Endothelial cell (in vitro differentiated cells): ENCODE results near the gene THBS1. TPM values are rescaled to one million over a fixed set of nuclear protein-coding genes. Genes with fewer than 3 reads are reported as not detected.

ENCODE experiments used
- DNase-seq: peaks from one replicate; pipeline ENCODE4 v3.0.0; 2021; ENCODE audit warnings: low spot score
- H3K27ac Mint-ChIP-seq: one replicate; pipeline ENCODE4 v1.8.0; 2021; ENCODE audit warnings: mixed read lengths, inconsistent platforms; ENCODE audit not compliant: unreplicated experiment
- H3K27me3 Mint-ChIP-seq: one replicate; pipeline ENCODE4 v1.8.0; 2021; ENCODE audit warnings: mild to moderate bottlenecking, moderate library complexity, mixed read lengths, inconsistent platforms; ENCODE audit not compliant: unreplicated experiment
- H3K36me3 Mint-ChIP-seq: one replicate; pipeline ENCODE4 v1.8.0; 2021; ENCODE audit warnings: mild to moderate bottlenecking, low read depth, mixed read lengths, inconsistent platforms; ENCODE audit not compliant: unreplicated experiment
- H3K4me1 Mint-ChIP-seq: one replicate; pipeline ENCODE4 v1.8.0; 2021; ENCODE audit warnings: mild to moderate bottlenecking, mixed read lengths, inconsistent platforms; ENCODE audit not compliant: unreplicated experiment
- H3K4me3 Mint-ChIP-seq: one replicate; pipeline ENCODE4 v1.8.0; 2021; ENCODE audit warnings: mild to moderate bottlenecking, mixed read lengths, inconsistent platforms; ENCODE audit not compliant: unreplicated experiment
- H3K9me3 Mint-ChIP-seq: one replicate; pipeline ENCODE4 v1.8.0; 2021; ENCODE audit warnings: mixed read lengths, inconsistent platforms; ENCODE audit not compliant: unreplicated experiment
- total RNA-seq: library from RNA; stranded (reverse); fragmentation: NEBNext Ultra II Directional; extraction: Animal tissue kit (Norgen Biotek cat#: 25700); gene quantifications from one replicate; pipeline ENCODE4 v1.2.1, GENCODE V29; 2021; ENCODE audit not compliant: unreplicated experiment
- TF ChIP-seq, protein P1 (sequence below): fragments of 200-600 bp; sonication (generic); IDR thresholded peaks from one replicate; pipeline ENCODE4 v1.5.0; 2021; ENCODE audit warnings: antibody characterized with exemption; ENCODE audit not compliant: unreplicated experiment

Gene THBS1
- total RNA-seq, 1 donor from 2014 or later: 8.2 TPM

DNA sequence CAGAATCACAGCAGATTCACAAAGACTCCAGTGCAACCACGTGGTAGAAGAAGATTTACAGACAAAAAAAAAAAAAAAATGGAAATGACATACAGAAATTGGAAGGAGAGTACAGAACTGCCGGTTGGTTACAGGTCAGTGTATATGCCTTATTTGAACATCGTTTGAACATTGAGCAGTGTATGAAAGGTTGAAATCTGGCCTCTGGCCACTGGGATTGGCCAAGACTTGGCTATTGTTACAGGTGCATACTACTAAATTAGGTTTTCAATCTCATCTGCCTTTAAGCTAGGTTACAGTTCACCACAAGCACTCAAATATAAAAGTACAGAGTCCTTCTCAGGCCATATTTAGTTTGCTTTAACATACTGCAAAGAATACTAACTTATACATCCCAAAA is 59.8 kb downstream of the THBS1 start:
- Mint-ChIP-seq H3K9me3 (no peaks in the 10 kb centered on the region), H3K4me3 (no peak overlapping the region), H3K27ac (no peak overlapping the region), H3K4me1 (no peaks in the 10 kb centered on the region), H3K36me3 (no peaks in the 10 kb centered on the region), H3K27me3 (no peaks in the 10 kb centered on the region)
- DNase-seq: no peak
- TF ChIP-seq, protein P1, sequence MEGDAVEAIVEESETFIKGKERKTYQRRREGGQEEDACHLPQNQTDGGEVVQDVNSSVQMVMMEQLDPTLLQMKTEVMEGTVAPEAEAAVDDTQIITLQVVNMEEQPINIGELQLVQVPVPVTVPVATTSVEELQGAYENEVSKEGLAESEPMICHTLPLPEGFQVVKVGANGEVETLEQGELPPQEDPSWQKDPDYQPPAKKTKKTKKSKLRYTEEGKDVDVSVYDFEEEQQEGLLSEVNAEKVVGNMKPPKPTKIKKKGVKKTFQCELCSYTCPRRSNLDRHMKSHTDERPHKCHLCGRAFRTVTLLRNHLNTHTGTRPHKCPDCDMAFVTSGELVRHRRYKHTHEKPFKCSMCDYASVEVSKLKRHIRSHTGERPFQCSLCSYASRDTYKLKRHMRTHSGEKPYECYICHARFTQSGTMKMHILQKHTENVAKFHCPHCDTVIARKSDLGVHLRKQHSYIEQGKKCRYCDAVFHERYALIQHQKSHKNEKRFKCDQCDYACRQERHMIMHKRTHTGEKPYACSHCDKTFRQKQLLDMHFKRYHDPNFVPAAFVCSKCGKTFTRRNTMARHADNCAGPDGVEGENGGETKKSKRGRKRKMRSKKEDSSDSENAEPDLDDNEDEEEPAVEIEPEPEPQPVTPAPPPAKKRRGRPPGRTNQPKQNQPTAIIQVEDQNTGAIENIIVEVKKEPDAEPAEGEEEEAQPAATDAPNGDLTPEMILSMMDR: no peak

DNA sequence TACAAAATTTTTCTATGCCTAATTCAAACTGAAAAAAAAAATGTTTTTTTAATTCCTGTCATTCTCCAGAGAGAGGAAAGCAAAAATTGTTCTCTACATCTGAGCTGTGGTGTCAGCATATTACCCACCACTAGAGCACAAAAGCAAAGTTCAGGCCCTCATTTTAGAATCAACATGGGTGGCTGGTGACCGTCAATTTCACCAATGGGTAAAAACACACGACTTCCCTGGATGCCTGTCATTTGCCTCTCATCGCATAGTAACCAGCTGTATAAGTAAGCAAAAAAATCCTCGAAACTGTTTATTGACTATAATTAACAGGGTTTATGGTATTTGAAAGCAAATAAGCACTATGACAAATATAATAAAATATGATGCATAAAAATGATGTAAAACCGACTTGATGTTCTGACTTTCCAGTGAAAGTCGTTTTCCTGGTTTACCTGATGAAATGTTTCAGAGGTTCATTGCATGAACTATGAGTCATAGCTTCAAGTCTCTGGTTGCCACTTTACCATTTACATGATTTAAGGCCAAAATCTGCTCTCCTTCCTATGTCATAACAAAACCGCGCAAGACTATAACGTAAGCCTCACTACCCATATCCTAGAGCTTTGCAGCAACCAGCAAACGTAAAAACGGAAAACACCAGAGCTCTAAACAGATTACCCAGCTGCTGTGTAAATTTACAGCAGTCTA is 60.5 kb downstream of the THBS1 start:
- Mint-ChIP-seq H3K27ac (no peak overlapping the region), H3K4me1 (no peaks in the 10 kb centered on the region), H3K4me3 (no peak overlapping the region), H3K9me3 (no peaks in the 10 kb centered on the region), H3K36me3 (no peaks in the 10 kb centered on the region), H3K27me3 (no peaks in the 10 kb centered on the region)
- DNase-seq: no peak
- TF ChIP-seq, protein P1: no peak

DNA sequence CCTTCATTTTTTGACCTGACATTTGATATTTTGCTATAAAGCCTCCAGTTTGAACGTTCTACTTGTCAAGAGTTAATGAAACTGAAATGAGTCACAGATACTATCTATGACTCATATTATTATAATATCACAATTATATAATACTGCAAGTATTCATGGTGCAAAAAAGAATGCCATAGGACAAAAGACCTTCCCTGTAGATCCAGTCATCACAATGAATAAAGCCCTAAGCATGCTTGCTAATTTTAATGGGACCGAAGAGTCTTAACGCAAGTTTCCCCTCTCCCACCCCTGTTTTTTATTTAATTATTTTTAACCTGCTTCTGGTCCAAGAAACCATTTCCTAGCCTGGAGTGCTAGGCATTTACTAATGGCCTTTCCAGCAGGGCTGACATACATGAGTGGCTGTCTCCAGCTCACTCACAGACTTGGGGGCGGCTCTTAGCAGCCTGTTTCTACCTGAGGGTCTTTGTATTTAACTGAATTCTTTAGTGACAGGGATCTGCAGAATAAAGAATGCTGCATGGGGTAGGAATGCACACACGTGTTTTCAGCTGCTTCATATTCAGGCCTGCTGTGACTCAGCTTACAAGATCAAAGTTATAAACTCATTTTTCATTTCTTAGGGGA is 61.2 kb downstream of the THBS1 start:
- Mint-ChIP-seq H3K4me3 (no peak overlapping the region), H3K27me3 (no peaks in the 10 kb centered on the region), H3K9me3 (no peaks in the 10 kb centered on the region), H3K36me3 (no peaks in the 10 kb centered on the region), H3K27ac (no peak overlapping the region), H3K4me1 (no peaks in the 10 kb centered on the region)
- DNase-seq: no peak
- TF ChIP-seq, protein P1: no peak

DNA sequence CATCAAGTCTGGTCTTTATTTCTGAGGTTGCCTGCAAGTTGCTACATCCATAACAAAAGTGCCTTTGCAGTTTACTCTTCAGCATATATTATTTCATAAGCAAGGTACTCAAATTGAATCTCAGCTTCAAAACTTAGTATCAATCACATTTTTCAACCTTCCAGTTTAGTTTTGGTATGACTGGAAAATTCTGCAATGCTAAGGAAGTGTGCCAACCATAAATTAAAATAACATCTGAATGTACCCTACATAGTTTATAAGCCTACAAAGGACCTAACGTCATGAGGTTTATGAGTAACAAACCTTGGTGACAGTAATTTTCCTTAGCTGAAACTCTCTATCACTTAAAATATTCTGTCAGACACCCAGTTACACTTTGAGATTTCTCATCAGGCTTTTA is 62.8 kb downstream of the THBS1 start:
- Mint-ChIP-seq H3K4me1 (no peaks in the 10 kb centered on the region), H3K9me3 (no peaks in the 10 kb centered on the region), H3K27me3 (no peaks in the 10 kb centered on the region), H3K4me3 (no peak overlapping the region), H3K27ac (no peak overlapping the region), H3K36me3 (no peaks in the 10 kb centered on the region)
- TF ChIP-seq, protein P1: no peak
- DNase-seq: no peak

DNA sequence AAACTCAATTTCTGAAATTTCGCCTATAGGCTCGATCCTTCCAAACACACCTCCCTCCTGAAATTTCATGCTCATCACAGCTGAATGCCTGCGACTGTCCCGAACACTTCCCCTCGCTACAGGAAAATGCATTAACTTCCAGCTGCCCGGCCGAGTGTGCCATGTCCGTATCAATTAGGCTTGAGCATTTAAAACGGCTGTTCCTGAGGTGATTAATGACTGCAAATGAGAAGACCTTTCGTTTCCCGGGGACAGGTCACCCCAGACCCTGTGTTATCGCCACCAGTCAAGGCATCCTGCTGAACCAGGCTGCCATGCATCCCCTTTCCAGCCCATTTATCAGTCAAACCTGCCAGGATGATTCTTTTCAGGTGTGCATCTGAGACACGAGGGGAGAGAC is 63.3 kb downstream of the THBS1 start:
- no peak overlapping the region for H3K27ac Mint-ChIP-seq
- no peak overlapping the region for H3K4me3 Mint-ChIP-seq
- no peaks in the 10 kb centered on the region for H3K4me1 Mint-ChIP-seq
- no peaks in the 10 kb centered on the region for H3K9me3 Mint-ChIP-seq
- H3K36me3 Mint-ChIP-seq: no peaks in the 10 kb centered on the region
- TF ChIP-seq, protein P1: no peak
- no peak for DNase-seq
- H3K27me3 Mint-ChIP-seq: no peaks in the 10 kb centered on the region
